Measurements from ENCODE around the gene TRAF3IP3. TPM values are rescaled to one million over a fixed set of nuclear protein-coding genes. Genes with fewer than 3 reads are reported as not detected.

The TRAF3IP3 gene
- total and polyA plus RNA-seq, 2 donors (not counting 1 experiment from before 2014, with no cell fraction given) = 262 to 344 TPM

- ChIA-PET CTCF (interaction anchor here (0.6 to 0.7 kb wide), 2 partner anchors 52 to 147 kb away, joined by 3 read pairs; no protein-coding TSS in a partner anchor), POLR2A (no interaction called here)
- H3K4me1 Mint-ChIP-seq = no peaks in the 10 kb centered on the region
- no peaks in the 10 kb centered on the region for H3K9me3 Mint-ChIP-seq (ENCODE audit: insufficient read depth)
- intact Hi-C loops (cut with micrococcal nuclease) = no loop called here
- DNase-seq = no peak
- H3K4me3 Mint-ChIP-seq = no peak overlapping the region
- H3K27me3 ChIP-seq (replicated peaks in 1 of 4; ENCODE audit: control extremely low read depth in 1 of 4, control insufficient read depth in 3 of 4, insufficient read depth in 4 of 4, low read length in 3 of 4) = no peaks in the 10 kb centered on the region
- H2AFZ ChIP-seq (ENCODE audit: insufficient read depth, low read depth, low read length, poor library complexity, severe bottlenecking) = no peak overlapping the region
- H3K27ac Mint-ChIP-seq = no peak overlapping the region
- 70% methylated on average over 1 of the region's 1 CpG for WGBS (ENCODE audit: insufficient coverage)
- H3K27ac ChIP-seq (ENCODE audit: low read length in 2 of 2) = no peak overlapping the region
- ATAC-seq (ENCODE audit: low read depth) = no peak
- H3K4me3 ChIP-seq (ENCODE audit: control extremely low read depth in 1 of 5, extremely low read depth in 1 of 5, insufficient read depth in 1 of 5, low read depth in 2 of 5, low read length in 4 of 5) = no peak overlapping the region
- no peaks in the 10 kb centered on the region for H3K36me3 ChIP-seq (replicated peaks in 1 of 2; ENCODE audit: control extremely low read depth in 1 of 2, control insufficient read depth in 1 of 2, extremely low read depth in 1 of 2, insufficient read depth in 2 of 2, low read length in 1 of 2)
- H3K9me3 ChIP-seq (ENCODE audit: control extremely low read depth in 1 of 3, control insufficient read depth in 2 of 3, insufficient read depth in 1 of 3, low read length in 2 of 3) = no peaks in the 10 kb centered on the region
- no peaks in the 10 kb centered on the region for H3K27me3 Mint-ChIP-seq
- H4K20me1 ChIP-seq (ENCODE audit: control insufficient read depth, insufficient read depth, low read length, poor library complexity, severe bottlenecking) = no peaks in the 10 kb centered on the region
- H3K79me2 ChIP-seq (ENCODE audit: control insufficient read depth, insufficient read depth, low read length) = no peaks in the 10 kb centered on the region
- H3K4me2 ChIP-seq (replicated peaks; ENCODE audit: low read depth, low read length, poor library complexity, severe bottlenecking) = no peak overlapping the region
- TF ChIP-seq CTCF (IDR thresholded peaks at IDR 0.05) = no peak
- TF ChIP-seq EZH2 (IDR thresholded peaks at IDR 0.05; ENCODE audit: borderline replicate concordance, insufficient read depth, low read depth, low read length, poor library complexity, severe bottlenecking) = no peak
- H3K9ac ChIP-seq (ENCODE audit: low read length) = no peak overlapping the region
- no peaks in the 10 kb centered on the region for H3K4me1 ChIP-seq (ENCODE audit: control insufficient read depth in 2 of 2, insufficient read depth in 2 of 2, low read length in 2 of 2)
These were observed 34.5 kb upstream of the TRAF3IP3 start for GRCh38 chr1:209721323-209721722.

DNA sequence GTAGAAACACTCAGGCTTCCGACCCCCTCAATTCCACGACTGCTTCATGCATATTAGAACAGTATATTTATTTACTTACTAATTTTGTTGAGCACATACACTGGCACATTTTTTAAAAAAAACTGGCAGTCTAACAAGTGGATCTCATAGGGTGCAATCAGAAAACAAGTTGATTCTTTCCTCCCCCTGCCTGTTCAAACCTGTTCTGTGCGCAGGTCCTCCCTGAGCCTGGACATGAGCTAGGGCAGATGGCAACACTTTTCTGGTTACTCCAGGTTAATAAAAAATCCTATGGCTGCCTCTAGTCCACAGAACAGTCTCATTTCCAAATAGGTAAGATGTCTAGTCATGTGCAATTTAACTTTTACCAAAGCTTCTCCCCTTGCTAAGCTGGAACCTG is 32.6 kb upstream of the TRAF3IP3 start:
- CTCF ChIA-PET = interaction anchor here (1.3 kb wide), 1 partner anchor 25 kb away, joined by 3 read pairs; no protein-coding TSS in a partner anchor
- H4K20me1 ChIP-seq (ENCODE audit: control insufficient read depth, insufficient read depth, low read length, poor library complexity, severe bottlenecking) = no peaks in the 10 kb centered on the region
- H3K27me3 Mint-ChIP-seq = no peaks in the 10 kb centered on the region

More for the DNA sequence above, 32.6 kb upstream of the TRAF3IP3 start:
- Mint-ChIP-seq H3K4me1 (no peaks in the 10 kb centered on the region), H3K9me3 (ENCODE audit: insufficient read depth) (no peaks in the 10 kb centered on the region), H3K4me3 (no peak overlapping the region), H3K27ac (no peak overlapping the region)
- Histone ChIP-seq H3K9ac (ENCODE audit: low read length) (no peak overlapping the region), H3K27ac (ENCODE audit: low read length in 2 of 2) (no peak overlapping the region), H3K4me1 (ENCODE audit: control insufficient read depth in 2 of 2, insufficient read depth in 2 of 2, low read length in 2 of 2) (no peaks in the 10 kb centered on the region), H3K27me3 (replicated peaks in 1 of 4; ENCODE audit: control extremely low read depth in 1 of 4, control insufficient read depth in 3 of 4, insufficient read depth in 4 of 4, low read length in 3 of 4) (no peaks in the 10 kb centered on the region), H3K4me3 (ENCODE audit: control extremely low read depth in 1 of 5, extremely low read depth in 1 of 5, insufficient read depth in 1 of 5, low read depth in 2 of 5, low read length in 4 of 5) (no peak overlapping the region), H3K79me2 (ENCODE audit: control insufficient read depth, insufficient read depth, low read length) (no peaks in the 10 kb centered on the region), H2AFZ (ENCODE audit: insufficient read depth, low read depth, low read length, poor library complexity, severe bottlenecking) (no peak overlapping the region), H3K36me3 (replicated peaks in 1 of 2; ENCODE audit: control extremely low read depth in 1 of 2, control insufficient read depth in 1 of 2, extremely low read depth in 1 of 2, insufficient read depth in 2 of 2, low read length in 1 of 2) (no peaks in the 10 kb centered on the region), H3K4me2 (replicated peaks; ENCODE audit: low read depth, low read length, poor library complexity, severe bottlenecking) (no peak overlapping the region), H3K9me3 (ENCODE audit: control extremely low read depth in 1 of 3, control insufficient read depth in 2 of 3, insufficient read depth in 1 of 3, low read length in 2 of 3) (no peaks in the 10 kb centered on the region)
- ATAC-seq (ENCODE audit: low read depth) (no peak), DNase-seq (no peak)
- no CpG with 5 or more reads among the region's 3 CpGs for WGBS (ENCODE audit: insufficient coverage)
- no peak for TF ChIP-seq EZH2 (IDR thresholded peaks at IDR 0.05; ENCODE audit: borderline replicate concordance, insufficient read depth, low read depth, low read length, poor library complexity, severe bottlenecking)
- no peak for TF ChIP-seq CTCF (IDR thresholded peaks at IDR 0.05)
- POLR2A ChIA-PET = no interaction called here
- intact Hi-C loops (cut with micrococcal nuclease) = no loop called here
